ENCODE measurements around the gene ZNF346. TPM values are rescaled to one million over a fixed set of nuclear protein-coding genes. Genes with fewer than 3 reads are reported as not detected.

ZNF346 gene
- total and polyA plus RNA-seq, 2 donors from 2014 or later = 9.5 to 19.2 TPM

DNA sequence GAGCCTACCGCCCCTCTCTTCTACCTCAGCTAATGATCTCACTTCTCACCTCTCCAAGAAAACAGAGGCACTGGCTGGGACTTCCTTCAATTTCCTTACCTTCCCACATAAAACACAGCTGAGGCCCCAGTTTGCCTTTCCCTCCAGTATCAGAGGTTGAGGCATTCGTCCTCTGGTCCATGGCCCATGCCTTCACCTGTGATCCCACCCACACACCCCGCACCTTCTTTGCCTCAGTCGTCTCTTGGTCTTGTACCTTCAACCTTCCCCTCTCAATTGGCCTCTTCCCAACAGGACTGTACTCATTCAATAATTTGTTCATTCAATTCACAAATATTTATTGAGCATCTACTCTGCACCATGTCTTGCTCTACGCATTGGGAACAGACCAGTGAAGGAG is 100.1 kb downstream of the ZNF346 start:
- Histone ChIP-seq H3K9ac (ENCODE audit: low read length in 3 of 3) (no peak overlapping the region), H3K36me3 (ENCODE audit: control insufficient read depth in 2 of 3, insufficient read depth in 3 of 3, low read length in 3 of 3) (no peaks in the 10 kb centered on the region), H3K27ac (ENCODE audit: low read depth in 2 of 2, low read length in 2 of 2) (no peak overlapping the region), H3K4me3 (ENCODE audit: low read length in 3 of 3) (no peak overlapping the region), H3K27me3 (ENCODE audit: control insufficient read depth, insufficient read depth, low read length) (no peaks in the 10 kb centered on the region), H3K4me1 (ENCODE audit: control insufficient read depth in 2 of 3, insufficient read depth in 2 of 3, low read depth in 1 of 3, low read length in 3 of 3) (no peaks in the 10 kb centered on the region), H3K9me3 (ENCODE audit: control insufficient read depth in 2 of 3, insufficient read depth in 1 of 3, low read length in 3 of 3) (no peaks in the 10 kb centered on the region)
- TF ChIP-seq, protein P1, sequence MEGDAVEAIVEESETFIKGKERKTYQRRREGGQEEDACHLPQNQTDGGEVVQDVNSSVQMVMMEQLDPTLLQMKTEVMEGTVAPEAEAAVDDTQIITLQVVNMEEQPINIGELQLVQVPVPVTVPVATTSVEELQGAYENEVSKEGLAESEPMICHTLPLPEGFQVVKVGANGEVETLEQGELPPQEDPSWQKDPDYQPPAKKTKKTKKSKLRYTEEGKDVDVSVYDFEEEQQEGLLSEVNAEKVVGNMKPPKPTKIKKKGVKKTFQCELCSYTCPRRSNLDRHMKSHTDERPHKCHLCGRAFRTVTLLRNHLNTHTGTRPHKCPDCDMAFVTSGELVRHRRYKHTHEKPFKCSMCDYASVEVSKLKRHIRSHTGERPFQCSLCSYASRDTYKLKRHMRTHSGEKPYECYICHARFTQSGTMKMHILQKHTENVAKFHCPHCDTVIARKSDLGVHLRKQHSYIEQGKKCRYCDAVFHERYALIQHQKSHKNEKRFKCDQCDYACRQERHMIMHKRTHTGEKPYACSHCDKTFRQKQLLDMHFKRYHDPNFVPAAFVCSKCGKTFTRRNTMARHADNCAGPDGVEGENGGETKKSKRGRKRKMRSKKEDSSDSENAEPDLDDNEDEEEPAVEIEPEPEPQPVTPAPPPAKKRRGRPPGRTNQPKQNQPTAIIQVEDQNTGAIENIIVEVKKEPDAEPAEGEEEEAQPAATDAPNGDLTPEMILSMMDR (IDR thresholded peaks at IDR 0.05; ENCODE audit: borderline replicate concordance, extremely low read depth, insufficient read depth) = no peak
- intact Hi-C loops (cut with DNase I) = no loop called here
- FAIRE-seq (no peak), DNase-seq (peak in 2 of 5 donors; percentile 28 to 53)

DNA sequence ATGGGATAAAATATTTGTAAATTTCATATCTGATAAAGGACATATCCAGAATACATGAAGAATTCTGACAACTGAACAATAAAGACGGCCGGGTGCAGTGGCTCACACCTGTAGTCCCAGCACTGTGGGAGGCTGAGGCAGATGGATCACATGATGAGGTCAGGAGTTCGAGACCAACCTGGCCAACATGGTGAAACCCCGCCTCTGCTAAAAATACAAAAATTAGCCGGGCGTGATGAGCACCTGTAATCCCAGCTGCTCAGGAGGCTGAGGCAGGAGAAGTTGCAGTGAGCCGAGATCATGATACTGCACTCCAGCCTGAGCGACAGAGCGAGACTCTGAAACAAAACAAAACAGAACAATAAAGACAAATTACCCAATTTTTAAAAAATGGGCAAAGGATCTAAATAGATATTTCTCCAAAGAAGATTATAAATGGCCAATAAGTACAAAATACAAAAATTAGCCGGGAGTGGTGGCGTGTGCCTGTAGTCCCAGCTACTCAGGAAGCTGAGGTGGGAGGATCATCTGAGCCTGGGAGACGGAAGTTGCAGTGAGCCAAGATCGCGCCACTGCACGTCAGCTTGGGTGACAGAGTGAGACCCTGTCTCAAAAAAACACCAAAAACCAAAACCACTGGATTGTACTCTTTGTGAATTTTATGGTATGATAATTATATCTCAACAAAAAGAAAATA is 101.4 kb downstream of the ZNF346 start:
- TF ChIP-seq, protein P1 (IDR thresholded peaks at IDR 0.05; ENCODE audit: borderline replicate concordance, extremely low read depth, insufficient read depth) = no peak
- Histone ChIP-seq H3K27ac (ENCODE audit: low read depth in 2 of 2, low read length in 2 of 2) (no peak overlapping the region), H3K27me3 (ENCODE audit: control insufficient read depth, insufficient read depth, low read length) (no peaks in the 10 kb centered on the region), H3K4me3 (ENCODE audit: low read length in 3 of 3) (no peak overlapping the region), H3K9ac (ENCODE audit: low read length in 3 of 3) (no peak overlapping the region), H3K4me1 (ENCODE audit: control insufficient read depth in 2 of 3, insufficient read depth in 2 of 3, low read depth in 1 of 3, low read length in 3 of 3) (no peaks in the 10 kb centered on the region), H3K9me3 (ENCODE audit: control insufficient read depth in 2 of 3, insufficient read depth in 1 of 3, low read length in 3 of 3) (no peaks in the 10 kb centered on the region), H3K36me3 (ENCODE audit: control insufficient read depth in 2 of 3, insufficient read depth in 3 of 3, low read length in 3 of 3) (no peaks in the 10 kb centered on the region)
- FAIRE-seq (no peak), DNase-seq (peak in 2 of 5 donors; percentile 15 to 25)
- intact Hi-C loops (cut with DNase I) = no loop called here

DNA sequence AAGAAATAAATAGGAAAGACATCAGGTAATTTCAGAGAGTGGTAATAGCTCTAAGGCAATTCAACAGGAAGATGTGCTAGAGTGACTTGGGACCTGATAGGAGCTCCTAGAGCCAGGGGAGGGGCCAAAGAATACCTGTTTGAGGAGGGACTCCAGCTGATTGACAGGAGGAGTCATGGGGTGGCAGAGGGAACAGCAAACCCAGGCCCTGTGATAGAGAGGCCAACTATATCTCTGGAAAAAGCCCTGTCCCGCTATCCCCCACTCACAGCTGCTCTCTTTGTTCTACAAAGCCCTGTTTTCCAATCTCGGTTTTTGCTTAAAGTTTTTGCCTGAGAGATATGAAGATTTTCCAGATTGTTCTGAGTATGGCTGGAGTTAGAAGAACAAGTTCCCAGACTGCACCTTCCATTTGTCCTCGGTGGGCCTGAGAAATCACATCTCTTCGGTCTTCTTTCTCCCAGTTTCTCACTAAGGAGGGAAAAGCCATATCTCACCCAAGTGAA is 102.0 kb downstream of the ZNF346 start:
- peak in 1 of 5 donors; percentile 2 for DNase-seq
- Histone ChIP-seq H3K27me3 (ENCODE audit: control insufficient read depth, insufficient read depth, low read length) (no peaks in the 10 kb centered on the region), H3K36me3 (ENCODE audit: control insufficient read depth in 2 of 3, insufficient read depth in 3 of 3, low read length in 3 of 3) (no peaks in the 10 kb centered on the region), H3K4me1 (ENCODE audit: control insufficient read depth in 2 of 3, insufficient read depth in 2 of 3, low read depth in 1 of 3, low read length in 3 of 3) (no peaks in the 10 kb centered on the region), H3K27ac (ENCODE audit: low read depth in 2 of 2, low read length in 2 of 2) (no peak overlapping the region), H3K9ac (ENCODE audit: low read length in 3 of 3) (no peak overlapping the region), H3K4me3 (ENCODE audit: low read length in 3 of 3) (no peak overlapping the region), H3K9me3 (ENCODE audit: control insufficient read depth in 2 of 3, insufficient read depth in 1 of 3, low read length in 3 of 3) (no peaks in the 10 kb centered on the region)
- no peak for FAIRE-seq
- TF ChIP-seq, protein P1 (IDR thresholded peaks at IDR 0.05; ENCODE audit: borderline replicate concordance, extremely low read depth, insufficient read depth) = no peak
- intact Hi-C loops (cut with DNase I) = no loop called here

Data from kidney (tissue), 14 donors.